Psoas muscle (tissue), 8 donors: ENCODE measurements around the gene TMEM30B. TPM values are rescaled to one million over a fixed set of nuclear protein-coding genes. Genes with fewer than 3 reads are reported as not detected.
"Not testable (repeated sequence)": the region's sequence is repeated elsewhere in the genome, so short reads cannot be mapped to it uniquely, and the experiment has no call there.

Source experiments
- ATAC-seq, 4 donors: fragments of 200-7000 bp; cut with Tn5 transposase; one replicate each; pipeline ENCODE4 v1.9.1; 2020; ENCODE audit warnings: moderate library complexity in 3 of 4, mild to moderate bottlenecking in 2 of 4
- DNase-seq, 2 donors: peaks; one replicate each; pipeline ENCODE4 v3.0.0-alpha.2; 2020
- H3K27ac ChIP-seq: fragments of 200-600 bp; one replicate; pipeline ENCODE4 v1.8.0; 2022
- H3K27me3 ChIP-seq, 3 donors: fragments of 200-600 bp in 1 of 3; one replicate each; pipeline versions ENCODE4 v1.6.1 to v1.8.0; 2013 to 2022; ENCODE audit warnings: low read length in 2 of 3, mild to moderate bottlenecking in 2 of 3, moderate library complexity in 1 of 3; ENCODE audit not compliant: insufficient read depth in 3 of 3
- H3K36me3 ChIP-seq, 2 donors: fragments of 200-600 bp in 1 of 2; one replicate each; pipeline versions ENCODE4 v1.6.1 to v1.8.0; 2013 to 2022; ENCODE audit warnings: low read depth in 1 of 2, mild to moderate bottlenecking in 1 of 2, moderate library complexity in 1 of 2; ENCODE audit not compliant: insufficient read depth in 1 of 2
- H3K4me1 ChIP-seq: fragments of 200-600 bp; one replicate; pipeline ENCODE4 v1.8.0; 2022
- H3K4me3 ChIP-seq: fragments of 200-600 bp; one replicate; pipeline ENCODE4 v1.8.0; 2022; ENCODE audit warnings: mild to moderate bottlenecking
- H3K9me3 ChIP-seq: fragments of 200-600 bp; one replicate; pipeline ENCODE4 v1.8.0; 2022
- WGBS, 3 donors: extraction: QIAGEN DNeasy Blood & Tissue Kit; methylation state at CpG; one replicate each; pipeline versions ENCODE4 v1.1.6 to v1.1.7; 2013; 5-methylcytosine and 5-hydroxymethylcytosine counted together
- intact Hi-C, 2 donors: fragments of 100-400 bp; cut with DNase I; formaldehyde crosslinking; loops; one replicate each; pipeline versions ENCODE4 v1.11.0 to v1.14.2; 2022
- polyA plus RNA-seq, 3 donors: library from polyadenylated mRNA; stranded (reverse); fragments of 200-250 nt; gene quantifications; one replicate each; pipeline ENCODE4 v1.2.3, GENCODE V29; 2013
- total RNA-seq, 4 donors: library from RNA; stranded (reverse); fragmentation: NEBNext Ultra II Directional in 2 of 4; extraction: Animal tissue kit (Norgen Biotek cat#: 25700) in 2 of 4; gene quantifications; one replicate each; pipeline versions ENCODE4 v1.2.1 to v1.2.4, GENCODE V29; 2021 to 2023
- TF ChIP-seq, protein P1 (sequence below): fragments of 200-600 bp; IDR thresholded peaks from one replicate; pipeline ENCODE4 v1.8.0; 2022; ENCODE audit warnings: antibody characterized with exemption
- donor health status: healthy with polysubstance abuse.
- donor health status: DM: no; HTN: no; CAD: no; lungs with moderate emphysema.
- donor health status: Bipolar disorder and iron deficiency.
- donor health status: healthy.
- donor health status: DM: yes; HTN: yes; CAD: no.
- donor health status: DM: no; HTN: no; CAD: no.
- donor health status: DM: no; HTN: no; CAD: no.
- donor health status: DM: yes; HTN: yes; CAD: no.

Gene TMEM30B
- total and polyA plus RNA-seq, 7 donors: 0.30 to 2.0 (median 0.80) TPM

DNA sequence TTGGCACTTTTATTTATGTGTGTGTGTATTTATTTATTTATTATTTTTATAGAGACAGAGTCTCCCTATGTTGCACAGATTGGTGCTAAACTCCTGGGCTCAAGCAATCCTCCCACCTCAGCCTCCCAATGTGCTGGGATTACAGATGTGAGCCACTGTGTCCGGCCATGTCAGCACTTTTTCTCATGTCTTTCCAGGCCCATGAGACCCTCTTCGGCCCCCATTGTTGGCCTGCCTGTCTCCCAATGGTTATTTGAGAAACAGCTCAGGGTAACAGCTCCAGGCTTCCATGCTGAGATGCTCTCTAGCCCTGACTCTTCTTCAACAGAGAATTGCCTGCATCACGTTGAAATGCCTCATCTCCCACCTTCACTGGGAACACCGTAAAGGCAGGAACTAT lies 34.4 kb downstream of the TMEM30B start:
- intact Hi-C loops: loop anchor here in 1 of 2 donors (10.0 kb wide), 1 partner anchor 122 kb away; no protein-coding TSS in a partner anchor
- WGBS, 3 donors: 86 to 95% (median 91%) methylated on average over 4 of the region's 4 CpGs

DNA sequence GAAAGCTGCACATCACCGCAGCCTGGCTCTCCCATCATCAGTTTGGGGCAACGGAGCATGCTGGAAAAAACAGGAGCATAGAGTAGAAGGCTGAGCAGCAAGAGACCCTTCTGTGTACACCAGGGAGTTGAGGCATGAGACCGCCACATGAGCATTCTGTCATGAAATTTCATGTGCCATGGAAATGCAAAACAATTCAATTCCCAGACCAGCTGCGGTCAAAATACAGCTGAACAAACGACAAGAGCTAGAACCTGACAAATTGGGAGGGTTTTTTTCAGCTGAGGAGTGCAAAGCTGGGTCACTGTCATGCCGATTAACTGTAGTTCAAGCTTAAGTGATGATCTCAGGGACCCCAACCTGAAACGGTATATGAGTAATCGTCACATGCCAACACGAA lies 37.1 kb downstream of the TMEM30B start:
- TF ChIP-seq, protein P1, sequence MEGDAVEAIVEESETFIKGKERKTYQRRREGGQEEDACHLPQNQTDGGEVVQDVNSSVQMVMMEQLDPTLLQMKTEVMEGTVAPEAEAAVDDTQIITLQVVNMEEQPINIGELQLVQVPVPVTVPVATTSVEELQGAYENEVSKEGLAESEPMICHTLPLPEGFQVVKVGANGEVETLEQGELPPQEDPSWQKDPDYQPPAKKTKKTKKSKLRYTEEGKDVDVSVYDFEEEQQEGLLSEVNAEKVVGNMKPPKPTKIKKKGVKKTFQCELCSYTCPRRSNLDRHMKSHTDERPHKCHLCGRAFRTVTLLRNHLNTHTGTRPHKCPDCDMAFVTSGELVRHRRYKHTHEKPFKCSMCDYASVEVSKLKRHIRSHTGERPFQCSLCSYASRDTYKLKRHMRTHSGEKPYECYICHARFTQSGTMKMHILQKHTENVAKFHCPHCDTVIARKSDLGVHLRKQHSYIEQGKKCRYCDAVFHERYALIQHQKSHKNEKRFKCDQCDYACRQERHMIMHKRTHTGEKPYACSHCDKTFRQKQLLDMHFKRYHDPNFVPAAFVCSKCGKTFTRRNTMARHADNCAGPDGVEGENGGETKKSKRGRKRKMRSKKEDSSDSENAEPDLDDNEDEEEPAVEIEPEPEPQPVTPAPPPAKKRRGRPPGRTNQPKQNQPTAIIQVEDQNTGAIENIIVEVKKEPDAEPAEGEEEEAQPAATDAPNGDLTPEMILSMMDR: no peak
- intact Hi-C loops: loop anchor here in 1 of 2 donors (10.0 kb wide), 1 partner anchor 119 kb away; no protein-coding TSS in a partner anchor
- no peak overlapping the region for H3K27ac ChIP-seq
- DNase-seq (no peak), ATAC-seq (no peak)
- no peaks in the 10 kb centered on the region for H3K36me3 ChIP-seq
- WGBS, 3 donors: 44 to 60% (median 48%) methylated on average over 9 of the region's 9 CpGs
- no peaks in the 10 kb centered on the region for H3K27me3 ChIP-seq
- peaks cover 16% of the 10 kb centered on the region for H3K9me3 ChIP-seq
- H3K4me1 ChIP-seq: no peaks in the 10 kb centered on the region
- no peak overlapping the region for H3K4me3 ChIP-seq

More for the DNA sequence above, 34.4 kb downstream of the TMEM30B start:
- H3K27ac ChIP-seq: no peak overlapping the region
- H3K4me1 ChIP-seq: no peaks in the 10 kb centered on the region
- H3K36me3 ChIP-seq: no peaks in the 10 kb centered on the region
- ATAC-seq: no peak
- H3K4me3 ChIP-seq: no peak overlapping the region
- no peak for DNase-seq
- TF ChIP-seq, protein P1: no peak
- H3K27me3 ChIP-seq: no peaks in the 10 kb centered on the region
- H3K9me3 ChIP-seq: no peaks in the 10 kb centered on the region

DNA sequence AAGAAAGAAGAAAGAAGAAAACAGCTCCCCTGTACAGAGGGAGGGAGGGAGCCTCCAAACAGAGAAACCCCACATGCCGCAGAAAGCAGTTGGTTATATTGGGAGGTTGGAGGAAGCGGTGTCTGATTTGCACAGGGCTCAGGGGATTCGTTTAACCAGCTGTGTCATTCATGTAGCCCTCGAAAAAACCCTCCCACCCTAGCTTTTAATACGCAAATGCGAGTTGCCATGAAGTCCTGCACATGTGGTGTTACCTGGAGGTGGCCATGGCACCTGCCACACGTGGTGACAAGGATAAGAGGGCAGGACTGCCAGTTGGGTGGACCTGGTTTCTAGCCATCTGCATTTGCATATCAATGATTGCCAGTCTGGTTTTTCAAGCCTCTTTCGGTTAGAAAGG lies 40.9 kb downstream of the TMEM30B start:
- WGBS, 3 donors: 74 to 76% (median 76%) methylated on average over 8 of the region's 8 CpGs
- no peak overlapping the region for H3K4me3 ChIP-seq
- peaks cover 6% of the 10 kb centered on the region for H3K4me1 ChIP-seq
- no peak for DNase-seq
- ATAC-seq: no peak
- H3K27me3 ChIP-seq: no peaks in the 10 kb centered on the region
- peaks cover 16% of the 10 kb centered on the region for H3K9me3 ChIP-seq
- H3K36me3 ChIP-seq: no peaks in the 10 kb centered on the region
- intact Hi-C loops: loop anchor here in 1 of 2 donors (10.0 kb wide), 1 partner anchor 115 kb away; no protein-coding TSS in a partner anchor
- TF ChIP-seq, protein P1: no peak
- no peak overlapping the region for H3K27ac ChIP-seq

DNA sequence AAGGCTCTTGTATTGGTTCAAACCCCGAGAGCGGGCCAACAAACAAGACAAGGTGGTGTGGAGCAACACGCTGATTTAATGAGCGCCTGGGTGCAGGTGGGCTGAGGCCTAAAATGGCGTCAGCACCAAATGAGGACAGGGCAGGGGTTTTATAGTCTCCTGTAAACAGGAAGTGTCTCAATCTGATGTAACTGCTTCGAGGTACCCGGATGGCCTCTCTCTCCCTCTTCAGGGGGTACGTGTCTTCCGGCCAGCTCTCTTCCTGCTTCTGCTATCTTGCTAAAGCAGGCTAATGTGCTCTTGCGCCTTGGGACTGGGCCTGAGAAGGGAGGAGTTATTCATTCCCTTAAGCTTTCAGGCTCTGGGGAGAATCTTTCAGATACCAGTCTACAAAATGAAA lies 41.9 kb downstream of the TMEM30B start:
- 78 to 85% (median 83%) methylated on average over 10 of the region's 10 CpGs for WGBS, 3 donors
- Histone ChIP-seq H3K9me3 (peaks cover 16% of the 10 kb centered on the region), H3K4me1 (peaks cover 16% of the 10 kb centered on the region)
- H3K27me3 ChIP-seq, intact Hi-C loops, H3K36me3 ChIP-seq, ATAC-seq, DNase-seq, H3K4me3 ChIP-seq, H3K27ac ChIP-seq: not testable (repeated sequence)

DNA sequence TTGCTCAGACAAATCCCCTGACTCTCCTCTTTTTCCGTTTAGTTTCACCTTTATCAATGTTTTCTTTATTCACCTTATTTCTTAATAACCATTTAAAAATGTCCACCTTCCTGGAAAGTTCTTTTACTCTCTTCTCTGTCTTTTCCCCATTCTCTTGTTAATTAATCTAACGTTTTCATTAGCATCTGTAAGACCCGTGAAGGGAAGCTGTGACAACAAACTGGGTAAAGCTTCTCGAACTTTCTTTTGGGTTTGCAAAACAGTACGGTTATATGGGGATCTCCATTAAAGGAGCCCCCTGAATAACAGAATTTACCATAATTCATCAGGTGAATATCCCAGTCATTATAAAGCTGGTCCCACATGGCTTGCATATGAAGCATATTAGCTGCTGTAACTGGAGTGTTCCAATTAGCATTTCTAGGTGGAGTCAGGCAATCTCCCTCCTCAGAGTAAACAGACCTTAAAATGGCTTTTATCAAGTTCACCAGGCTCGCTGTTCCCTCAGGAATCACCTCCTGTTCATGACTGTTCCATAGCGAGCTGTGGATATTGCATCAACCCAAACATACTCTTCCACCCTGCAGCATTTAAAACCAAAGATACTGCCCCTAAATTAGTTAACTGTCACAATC lies 42.4 kb downstream of the TMEM30B start:
- Histone ChIP-seq H3K27ac (no peak overlapping the region), H3K4me1 (peaks cover 21% of the 10 kb centered on the region), H3K9me3 (peaks cover 16% of the 10 kb centered on the region), H3K4me3 (no peak overlapping the region), H3K27me3 (no peaks in the 10 kb centered on the region), H3K36me3 (no peaks in the 10 kb centered on the region)
- intact Hi-C loops: no loop called here
- DNase-seq (no peak), ATAC-seq (no peak)
- WGBS, 3 donors: 79 to 82% (median 79%) methylated on average over 7 of the region's 7 CpGs
- TF ChIP-seq, protein P1: no peak
